Measurements from ENCODE around the gene LEP.

- no peak for TF ChIP-seq CTCF (IDR thresholded peaks at IDR 0.05)
- no peak for TF ChIP-seq POLR2A (IDR thresholded peaks at IDR 0.05)
Observed at GRCh38 chr7:128262273-128263028, 21.4 kb downstream of the LEP start.
